ENCODE results near the gene PCDH12. TPM values are rescaled to one million over a fixed set of nuclear protein-coding genes. Genes with fewer than 3 reads are reported as not detected.

PCDH12 gene
- total and polyA plus RNA-seq, 4 donors, result 0.88 to 10.3 (median 4.5) TPM

DNA sequence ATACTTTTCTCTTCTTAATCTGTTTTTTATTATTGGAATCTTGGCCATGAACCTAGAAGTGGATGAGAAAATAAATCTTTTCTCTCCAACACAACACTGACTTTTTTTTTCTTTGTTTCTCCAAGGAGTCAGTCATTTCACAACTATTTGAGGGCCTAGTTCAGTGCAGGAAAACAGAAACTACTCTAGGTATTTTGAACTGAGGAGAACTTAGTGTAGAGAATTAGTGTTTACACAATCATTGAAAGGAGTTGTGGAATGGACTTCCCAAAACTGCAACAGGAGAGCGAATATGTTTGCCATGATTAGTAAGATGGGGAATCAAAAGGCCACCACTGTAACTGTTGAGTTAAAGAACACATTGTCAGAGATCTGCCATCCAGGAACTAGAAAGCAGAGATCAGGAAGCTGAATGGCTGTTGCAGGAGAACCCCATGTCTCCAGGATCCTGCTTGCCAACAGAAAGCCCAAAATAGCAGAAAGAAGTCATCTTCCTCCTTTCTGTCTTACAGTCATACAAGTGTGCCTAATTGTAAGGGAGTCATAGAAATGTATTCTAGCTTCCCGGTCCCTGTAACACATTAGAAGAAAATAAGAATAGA is 59.5 kb downstream of the PCDH12 start:
- WGBS, 2 donors, result 79% methylated on average over 2 of the region's 2 CpGs
- Histone ChIP-seq H3K27me3 (ENCODE audit: control insufficient read depth in 1 of 2, insufficient read depth in 2 of 2, low read length in 1 of 2) (no peaks in the 10 kb centered on the region), H3K4me3 (ENCODE audit: low read length in 2 of 2) (no peak overlapping the region), H3K27ac (ENCODE audit: low read depth in 1 of 2, low read length in 2 of 2) (no peak overlapping the region), H3K36me3 (ENCODE audit: control insufficient read depth in 1 of 2, insufficient read depth in 2 of 2, low read length in 1 of 2) (no peaks in the 10 kb centered on the region), H3K9me3 (ENCODE audit: control insufficient read depth, low read length) (no peaks in the 10 kb centered on the region), H3K4me1 (ENCODE audit: control insufficient read depth in 1 of 2, insufficient read depth in 2 of 2, low read length in 2 of 2) (no peaks in the 10 kb centered on the region)
- ATAC-seq (ENCODE audit: low FRiP score), result no peak
- DNase-seq, result no peak
- intact Hi-C loops (cut with DNase I), result no loop called here

DNA sequence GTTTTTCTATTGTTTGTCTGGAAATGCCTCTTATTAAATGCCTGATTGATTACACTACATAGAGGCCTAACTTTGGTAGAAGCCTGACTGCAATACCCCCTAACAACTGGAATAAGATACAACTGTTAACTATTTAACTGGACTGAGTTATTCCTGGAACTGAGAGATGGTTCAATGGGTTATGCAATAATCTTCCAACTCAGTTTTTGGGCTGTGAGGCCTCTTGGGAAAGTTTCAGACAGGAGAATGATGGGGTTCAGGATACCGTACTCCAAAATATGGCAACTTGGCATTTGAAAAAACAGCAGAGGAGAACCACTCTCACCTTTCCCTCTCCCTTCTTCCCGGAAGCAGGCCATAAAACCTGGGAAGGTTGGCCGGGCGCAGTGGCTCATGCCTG is 60.6 kb downstream of the PCDH12 start:
- intact Hi-C loops (cut with DNase I), result no loop called here

More for the DNA sequence above, 60.6 kb downstream of the PCDH12 start:
- no peak overlapping the region for H3K27ac ChIP-seq (ENCODE audit: low read depth in 1 of 2, low read length in 2 of 2)
- DNase-seq (no peak), ATAC-seq (ENCODE audit: low FRiP score) (no peak)
- no peaks in the 10 kb centered on the region for H3K27me3 ChIP-seq (ENCODE audit: control insufficient read depth in 1 of 2, insufficient read depth in 2 of 2, low read length in 1 of 2)
- no peaks in the 10 kb centered on the region for H3K4me1 ChIP-seq (ENCODE audit: control insufficient read depth in 1 of 2, insufficient read depth in 2 of 2, low read length in 2 of 2)
- H3K4me3 ChIP-seq (ENCODE audit: low read length in 2 of 2), result no peak overlapping the region
- no peaks in the 10 kb centered on the region for H3K36me3 ChIP-seq (ENCODE audit: control insufficient read depth in 1 of 2, insufficient read depth in 2 of 2, low read length in 1 of 2)
- 93 to 96% methylated on average over 4 of the region's 4 CpGs for WGBS, 2 donors
- no peaks in the 10 kb centered on the region for H3K9me3 ChIP-seq (ENCODE audit: control insufficient read depth, low read length)

Other genes with a start within 250 kb of the PCDH12 start
- gene PCDH1, start 79.8 kb downstream of the PCDH12 start, total RNA-seq, result 10 to 100 TPM; 29.4 to 41.9 TPM
- gene PCDH1, start 79.8 kb downstream of the PCDH12 start, polyA plus RNA-seq, result 1 to 10 TPM; 1.4 to 2.5 TPM
- 100 to 1,000 TPM in 1 of 2 donors, 10 to 100 TPM in 1; 75.5 to 100 TPM for gene DELE1, start 34.3 kb downstream of the PCDH12 start, total RNA-seq
- 10 to 100 TPM; 25.0 to 79.6 TPM for gene DELE1, start 34.3 kb downstream of the PCDH12 start, polyA plus RNA-seq
- 10 to 100 TPM; 53.0 to 54.6 TPM for gene RNF14, start 10.9 kb upstream of the PCDH12 start, total RNA-seq
- 10 to 100 TPM; 44.3 to 55.0 TPM for gene RNF14, start 10.9 kb upstream of the PCDH12 start, polyA plus RNA-seq
- 10 to 100 TPM; 18.7 to 21.5 TPM for gene GNPDA1, start 54.8 kb upstream of the PCDH12 start, total RNA-seq
- 10 to 100 TPM; 13.0 to 24.0 TPM for gene GNPDA1, start 54.8 kb upstream of the PCDH12 start, polyA plus RNA-seq
- 100 to 1,000 TPM in 1 of 2 donors, 10 to 100 TPM in 1; 93.7 to 120 TPM for gene NDFIP1, start 150.6 kb upstream of the PCDH12 start, total RNA-seq
- 10 to 100 TPM; 45.0 to 63.4 TPM for gene NDFIP1, start 150.6 kb upstream of the PCDH12 start, polyA plus RNA-seq